NCI-H1694 (cell line): ENCODE data around the gene BTD.

Source experiments
- DNase-seq: peaks from one replicate; lab custom pipeline; 2025; lab: John Stamatoyannopoulos, UW

The BTD gene

DNA sequence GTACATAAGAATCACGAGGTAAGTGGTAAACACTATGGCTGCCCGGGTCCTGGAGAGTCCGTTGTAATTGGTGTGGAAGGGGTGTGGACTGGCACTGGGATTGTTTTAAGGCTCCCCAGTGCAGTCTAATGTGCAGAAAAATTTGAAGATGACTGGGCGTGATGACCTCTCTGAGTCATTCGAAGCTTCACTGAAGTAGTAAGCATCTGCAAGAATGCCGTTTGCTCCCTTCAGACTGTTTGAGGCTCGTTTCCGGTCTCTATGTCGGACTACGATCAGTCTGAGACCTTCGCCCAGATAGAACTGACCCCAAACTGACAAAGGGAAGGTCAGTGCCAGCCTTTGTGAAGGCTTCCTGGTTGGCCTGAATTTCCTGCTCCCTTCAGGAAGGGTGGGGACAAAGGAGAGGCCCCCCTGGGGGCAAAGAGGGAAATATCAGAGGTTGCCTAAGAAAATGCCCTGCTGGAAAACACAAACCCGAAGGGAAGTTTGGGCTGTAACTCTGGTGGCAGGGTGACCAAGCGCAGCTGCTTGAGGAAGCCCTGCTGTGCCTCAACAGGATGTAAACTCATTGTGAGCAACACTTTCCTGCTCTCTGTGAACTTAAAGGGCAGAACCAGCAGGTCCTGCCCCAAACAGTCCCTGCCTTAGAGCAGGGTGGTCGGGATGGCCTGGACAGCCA is 34.6 kb downstream of the BTD start:
- DNase-seq: no peak

DNA sequence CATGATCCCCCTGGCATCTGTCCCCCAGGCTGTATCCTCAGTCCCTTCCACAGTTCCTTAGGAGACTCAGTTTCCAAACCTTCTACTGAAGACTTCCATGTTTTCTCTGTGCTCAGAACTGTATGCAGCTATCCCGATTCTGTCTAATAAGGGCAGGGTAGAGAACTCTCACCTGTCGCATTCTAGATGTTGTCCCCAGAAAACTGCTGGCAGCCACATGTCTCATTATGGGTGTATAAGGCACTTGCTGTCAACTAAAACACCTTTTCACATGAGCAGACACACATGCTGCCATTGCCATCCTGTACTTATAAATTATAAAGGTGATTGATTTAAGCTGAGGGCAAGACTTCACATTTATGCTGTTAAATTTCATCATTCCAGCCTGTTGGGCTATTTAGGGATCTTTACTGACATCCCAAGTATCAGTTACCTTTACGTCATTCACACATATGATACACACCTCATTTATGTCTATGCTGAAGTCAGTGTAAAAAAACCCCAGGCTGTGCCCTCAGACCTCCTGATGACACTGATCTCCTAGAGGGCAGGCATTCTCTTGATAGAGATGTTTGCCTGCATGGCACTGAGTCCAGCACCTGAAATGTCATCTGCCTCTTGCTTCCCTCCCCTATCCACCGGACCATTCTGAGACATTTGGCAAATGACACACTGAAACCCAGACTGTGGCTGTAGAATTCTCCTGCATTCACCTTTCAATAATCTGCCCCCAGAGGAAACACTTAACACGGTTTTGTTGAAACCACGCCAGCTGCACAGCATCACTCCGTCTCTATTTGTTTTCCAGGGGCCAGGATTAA is 35.8 kb downstream of the BTD start:
- no peak for DNase-seq

GRCh38 chr3:15638193-15638890 is 36.8 kb downstream of the BTD start:
- no peak for DNase-seq

- no peak for DNase-seq
Observed at GRCh38 chr3:15638891-15639262, 37.3 kb downstream of the BTD start.

DNA sequence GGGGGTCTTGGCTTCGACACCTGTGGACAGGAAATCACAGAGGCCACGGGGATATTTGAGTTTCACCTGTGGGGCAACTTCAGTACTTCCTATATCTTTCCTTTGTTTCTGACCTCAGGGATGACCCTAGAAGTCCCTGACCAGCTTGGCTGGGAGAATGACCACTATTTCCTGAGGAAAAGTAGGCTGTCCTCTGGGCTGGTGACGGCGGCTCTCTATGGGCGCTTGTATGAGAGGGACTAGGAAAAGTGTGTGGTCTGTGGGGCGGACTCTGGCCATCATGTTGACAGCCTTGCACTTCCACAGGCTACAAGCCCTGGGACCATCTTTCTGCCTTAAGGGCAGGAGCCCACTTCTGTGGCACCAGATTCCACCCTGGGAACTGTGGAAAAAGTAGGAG is 43.7 kb downstream of the BTD start:
- no peak for DNase-seq

DNA sequence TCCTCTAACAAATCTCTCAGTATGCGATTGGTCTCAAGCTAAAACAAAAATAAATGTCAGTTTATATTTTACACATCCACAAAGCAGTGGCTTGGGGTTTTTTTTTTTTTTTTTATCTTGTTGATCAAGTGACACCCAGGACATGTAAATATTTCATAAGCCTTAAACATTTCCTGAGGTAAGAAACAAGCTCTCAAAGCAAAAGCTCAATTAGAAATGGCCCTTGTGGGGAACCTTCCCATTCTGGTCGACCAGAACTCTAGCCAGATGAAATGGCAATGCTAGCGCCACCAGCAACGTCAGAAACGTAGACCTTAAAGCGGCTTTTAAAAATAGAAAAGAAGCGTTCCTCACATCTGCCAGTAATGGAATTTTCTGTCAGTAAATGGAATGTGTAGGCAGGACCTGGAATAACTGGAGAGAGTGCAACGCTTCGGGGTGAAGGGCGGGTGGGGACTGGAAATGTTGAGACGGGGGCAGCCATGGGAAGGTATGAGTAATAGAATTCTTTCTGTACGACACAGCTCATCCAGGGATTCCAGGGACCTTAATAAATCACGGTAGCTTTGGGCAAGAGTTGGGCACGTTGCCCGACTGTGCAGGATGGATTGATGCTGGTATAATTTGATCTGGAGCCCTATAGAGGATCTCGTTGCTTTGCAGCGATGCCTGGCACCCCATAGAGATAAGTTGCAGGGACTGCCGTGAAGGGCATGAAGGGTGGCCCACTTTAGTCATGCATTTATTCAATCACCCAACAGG is 44.4 kb downstream of the BTD start:
- DNase-seq: no peak

DNA sequence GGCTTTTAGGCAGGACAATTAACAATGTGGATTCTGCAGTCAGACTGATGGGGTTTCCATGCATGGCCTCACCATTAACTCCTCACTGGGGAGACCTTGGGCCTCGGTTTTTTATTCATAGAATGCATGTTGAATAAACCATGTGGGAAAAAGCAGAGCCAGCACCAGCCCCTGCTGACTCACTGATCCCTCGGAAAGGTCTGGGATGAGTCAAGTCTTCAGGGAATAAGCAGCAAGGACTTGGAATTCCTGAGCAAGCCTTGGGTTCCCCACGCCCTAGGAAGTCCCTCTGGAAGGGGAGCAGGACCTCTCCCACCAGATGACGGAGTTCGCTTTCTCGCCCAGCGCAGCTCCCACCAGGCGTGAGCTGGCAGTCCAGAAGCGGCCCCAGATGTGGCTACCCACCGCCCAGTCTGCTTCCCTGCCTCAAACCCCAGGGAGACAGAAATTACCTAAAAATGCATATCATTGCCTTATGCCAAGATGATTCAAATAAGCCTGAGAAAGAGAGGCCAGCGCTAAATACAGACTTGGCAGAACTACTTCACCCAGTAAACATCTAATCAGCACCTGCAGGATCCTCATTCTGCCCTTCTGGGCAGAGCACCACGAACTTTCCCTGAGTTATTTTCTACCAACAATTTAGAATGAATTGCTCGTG is 45.4 kb downstream of the BTD start:
- DNase-seq: no peak

GRCh38 chr3:15647611-15648167 is 46.1 kb downstream of the BTD start:
- DNase-seq: no peak

DNA sequence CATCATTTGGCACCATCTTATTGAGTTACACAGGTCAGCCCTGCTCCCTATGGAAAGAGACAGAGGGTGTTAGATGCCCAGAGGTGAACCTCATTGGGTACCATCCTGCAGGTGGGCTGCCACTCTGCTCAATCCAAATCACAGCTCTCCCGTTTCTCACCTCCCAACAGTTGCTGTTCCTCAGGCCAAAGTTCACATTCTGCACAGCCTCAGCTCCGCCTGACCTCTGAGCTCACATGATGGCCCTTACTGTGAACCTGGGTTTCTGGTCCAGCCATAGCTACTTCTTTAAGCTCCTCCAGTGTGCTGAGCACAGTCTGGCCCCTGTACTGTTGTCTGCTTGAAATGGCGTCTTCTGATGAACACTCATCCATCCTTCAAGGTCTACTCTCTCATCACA is 47.8 kb downstream of the BTD start:
- DNase-seq: no peak

DNA sequence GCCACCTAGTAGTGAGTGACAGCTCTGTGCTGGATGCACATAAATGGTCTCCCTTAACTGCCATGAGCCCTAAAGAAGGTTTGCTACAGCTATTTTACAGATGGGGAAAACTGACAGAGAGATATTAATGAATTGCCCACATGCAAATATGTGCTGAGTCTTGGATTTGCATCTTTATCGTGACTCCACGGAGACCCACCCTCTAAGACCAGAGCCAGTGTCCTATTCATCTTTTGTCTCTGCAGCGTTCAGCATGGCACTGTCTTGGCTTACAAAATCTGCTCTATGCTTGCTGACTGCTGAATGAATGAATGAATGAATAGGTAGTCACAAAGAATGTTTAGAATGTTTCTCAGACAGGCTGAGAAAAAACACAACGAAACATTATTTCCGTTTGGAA is 48.3 kb downstream of the BTD start:
- no peak for DNase-seq

- DNase-seq: no peak
Observed at GRCh38 chr3:15651396-15651795, 49.9 kb downstream of the BTD start.

DNA sequence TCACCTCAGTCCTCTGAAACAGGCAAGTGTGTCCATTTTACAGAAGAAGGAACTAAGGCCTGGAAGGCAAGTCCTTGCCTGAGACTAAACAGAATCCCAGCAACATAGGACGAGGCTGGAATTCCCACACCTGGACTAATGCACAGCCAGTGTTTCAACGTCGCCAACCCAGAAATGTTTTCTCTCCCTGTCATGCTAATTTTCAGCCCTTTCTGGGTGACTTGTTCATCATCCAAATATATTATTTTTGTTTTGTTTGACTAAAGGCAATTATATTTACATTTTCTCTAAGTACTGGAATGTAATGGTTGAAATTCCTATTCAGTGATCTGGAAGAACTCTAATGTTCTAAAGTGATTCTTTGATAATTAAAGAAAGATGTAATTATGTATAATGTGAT is 51.8 kb downstream of the BTD start:
- no peak for DNase-seq

DNA sequence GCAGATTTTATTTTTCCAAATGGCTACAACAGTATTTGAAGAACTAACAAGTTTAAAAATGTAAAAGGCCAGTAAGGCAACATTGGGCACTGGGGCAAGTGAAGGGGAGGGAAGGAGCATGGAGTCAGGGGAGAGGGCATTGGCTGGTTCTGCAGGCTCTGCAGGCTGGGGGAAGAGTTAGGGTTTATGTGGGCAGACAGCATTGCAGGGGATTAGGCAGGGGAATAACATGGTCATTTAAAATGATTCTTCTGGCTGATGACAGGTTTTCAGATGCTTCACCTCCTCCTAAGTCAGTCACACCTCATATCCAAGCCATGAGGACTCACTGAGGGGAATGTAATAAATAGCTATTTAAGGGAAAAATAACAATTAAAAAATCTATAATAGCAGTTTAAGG is 52.6 kb downstream of the BTD start:
- DNase-seq: no peak

- no peak for DNase-seq
Observed at GRCh38 chr3:15654891-15655290, 53.3 kb downstream of the BTD start.

- DNase-seq: no peak
Observed at GRCh38 chr3:15656342-15656741, 54.8 kb downstream of the BTD start.

DNA sequence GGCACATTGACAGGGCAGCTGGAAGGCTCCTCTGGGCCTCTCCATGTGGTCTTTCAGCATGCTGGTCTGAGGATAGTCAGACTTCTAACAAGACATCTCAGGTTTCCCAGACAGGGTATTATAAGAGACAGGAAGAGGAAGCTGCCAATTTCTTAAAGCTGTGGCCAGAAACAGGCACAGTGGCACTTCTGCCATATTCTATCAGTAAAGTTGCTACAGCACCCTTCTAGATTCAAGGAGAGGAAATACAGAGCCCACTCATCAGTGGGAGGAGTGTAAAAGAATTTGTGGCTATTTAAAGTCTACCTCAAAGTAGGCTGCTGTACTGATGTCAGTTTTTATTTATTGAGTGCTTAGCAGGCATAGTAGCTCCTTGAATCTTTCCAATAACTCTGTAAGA is 55.5 kb downstream of the BTD start:
- no peak for DNase-seq

- DNase-seq: no peak
Observed at GRCh38 chr3:15659254-15659975, 57.9 kb downstream of the BTD start.

DNA sequence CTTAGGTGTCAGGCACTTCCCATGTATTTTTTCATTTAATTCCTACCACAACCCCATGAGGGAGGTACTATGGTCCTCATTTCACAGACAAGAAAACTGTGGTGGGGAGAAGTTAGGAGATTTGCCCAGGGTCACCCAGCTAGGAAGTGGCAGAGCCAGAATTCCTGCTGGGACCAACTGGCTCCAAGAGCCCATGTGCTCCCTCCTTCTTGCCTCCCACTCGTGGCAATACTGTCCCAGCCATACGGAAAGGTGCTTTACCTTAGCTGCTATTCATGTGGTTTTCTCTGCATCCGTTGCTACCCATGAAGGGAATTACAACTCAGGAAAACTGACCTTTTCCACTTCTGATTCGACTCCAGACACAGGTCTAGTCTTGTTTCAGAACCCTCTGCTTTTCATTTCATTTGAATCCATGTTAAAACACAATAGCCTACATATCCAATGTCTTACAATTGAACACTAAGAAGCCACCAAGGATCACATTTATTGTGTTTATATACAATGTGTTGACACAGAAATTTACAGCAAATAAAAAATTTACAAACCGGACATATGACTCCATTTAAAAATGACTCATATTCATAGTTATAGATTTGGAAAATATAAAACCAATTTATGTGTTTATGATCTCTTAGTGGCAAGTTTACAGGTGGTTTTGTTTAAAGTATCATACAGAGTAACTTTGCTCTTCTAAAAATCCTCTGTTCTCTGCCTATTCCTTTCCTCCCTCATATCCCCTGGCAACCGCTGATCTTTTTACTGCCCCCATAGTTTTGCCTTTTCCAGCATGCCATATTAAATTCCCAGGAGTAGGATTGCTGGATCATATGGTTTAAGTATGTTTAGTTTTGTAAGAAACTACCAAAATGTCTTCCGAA is 58.8 kb downstream of the BTD start:
- DNase-seq: no peak

DNA sequence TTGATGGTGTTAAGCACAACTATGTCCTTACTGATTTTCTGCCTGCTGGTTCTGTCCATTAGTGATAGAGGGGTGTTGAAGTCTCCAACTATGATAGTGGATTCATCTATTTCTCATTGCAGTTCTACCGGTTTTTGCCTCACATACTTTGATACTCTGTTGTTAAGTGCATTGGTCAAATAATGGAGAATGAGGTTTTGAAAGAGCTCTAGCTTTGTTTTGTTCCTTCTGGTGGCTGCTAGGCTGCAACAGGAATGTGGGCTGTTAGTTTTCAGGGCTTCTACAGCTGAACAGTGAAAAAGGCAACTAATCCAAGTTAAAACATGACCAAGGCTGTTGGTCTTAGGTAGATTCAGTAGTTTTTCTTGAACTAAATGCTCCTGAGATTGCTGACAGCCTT is 62.6 kb downstream of the BTD start:
- no peak for DNase-seq
